ENCODE results near the gene MYO3B. TPM values are rescaled to one million over a fixed set of nuclear protein-coding genes. Genes with fewer than 3 reads are reported as not detected.

The MYO3B gene
- total RNA-seq, 1 donor from 2014 or later, result not detected

GRCh38 chr2:170227951-170228350 lies 50.0 kb downstream of the MYO3B start:
- ATAC-seq (no peak), DNase-seq (no peak)
- Histone ChIP-seq H3K4me1 (no peaks in the 10 kb centered on the region), H3K4me3 (no peak overlapping the region), H3K27ac (no peak overlapping the region), H3K36me3 (no peaks in the 10 kb centered on the region), H3K9me3 (no peaks in the 10 kb centered on the region), H3K27me3 (ENCODE audit: low read depth) (no peaks in the 10 kb centered on the region)
- TF ChIP-seq CTCF (IDR thresholded peaks at IDR 0.05), result no peak
- intact Hi-C loops (cut with DNase I), result no loop called here

GRCh38 chr2:170228429-170228828 lies 50.5 kb downstream of the MYO3B start:
- intact Hi-C loops (cut with DNase I), result no loop called here
- no peak for TF ChIP-seq CTCF (IDR thresholded peaks at IDR 0.05)
- ATAC-seq, result no peak

GRCh38 chr2:170229125-170229524 lies 51.2 kb downstream of the MYO3B start:
- peak in 1 of 2 donors; percentile 75 for ATAC-seq
- TF ChIP-seq CTCF (IDR thresholded peaks at IDR 0.05), result no peak
- H3K4me1 ChIP-seq, result no peaks in the 10 kb centered on the region

More at GRCh38 chr2:170228429-170228828, 50.5 kb downstream of the MYO3B start:
- H3K27ac ChIP-seq, result no peak overlapping the region
- no peaks in the 10 kb centered on the region for H3K9me3 ChIP-seq
- no peak overlapping the region for H3K4me3 ChIP-seq
- no peak for DNase-seq
- H3K36me3 ChIP-seq, result no peaks in the 10 kb centered on the region
- no peaks in the 10 kb centered on the region for H3K4me1 ChIP-seq
- no peaks in the 10 kb centered on the region for H3K27me3 ChIP-seq (ENCODE audit: low read depth)

GRCh38 chr2:170229744-170230143 lies 51.8 kb downstream of the MYO3B start:
- intact Hi-C loops (cut with DNase I), result no loop called here
- ATAC-seq (peak in 1 of 2 donors; percentile 47), DNase-seq (no peak)
- Histone ChIP-seq H3K27me3 (ENCODE audit: low read depth) (no peaks in the 10 kb centered on the region), H3K9me3 (no peaks in the 10 kb centered on the region), H3K4me3 (no peak overlapping the region), H3K27ac (no peak overlapping the region), H3K4me1 (no peaks in the 10 kb centered on the region), H3K36me3 (no peaks in the 10 kb centered on the region)
- no peak for TF ChIP-seq CTCF (IDR thresholded peaks at IDR 0.05)

More at GRCh38 chr2:170229125-170229524, 51.2 kb downstream of the MYO3B start:
- intact Hi-C loops (cut with DNase I), result no loop called here
- no peaks in the 10 kb centered on the region for H3K9me3 ChIP-seq
- DNase-seq, result no peak
- no peaks in the 10 kb centered on the region for H3K27me3 ChIP-seq (ENCODE audit: low read depth)
- no peak overlapping the region for H3K4me3 ChIP-seq
- H3K36me3 ChIP-seq, result no peaks in the 10 kb centered on the region
- no peak overlapping the region for H3K27ac ChIP-seq

- Histone ChIP-seq H3K36me3 (no peaks in the 10 kb centered on the region), H3K27ac (no peak overlapping the region), H3K9me3 (no peaks in the 10 kb centered on the region), H3K27me3 (ENCODE audit: low read depth) (no peaks in the 10 kb centered on the region), H3K4me3 (no peak overlapping the region), H3K4me1 (no peaks in the 10 kb centered on the region)
- peak; percentile 34 for TF ChIP-seq CTCF (IDR thresholded peaks at IDR 0.05)
- no peak for ATAC-seq
- DNase-seq, result no peak
- intact Hi-C loops (cut with DNase I), result no loop called here
Observed at GRCh38 chr2:170235860-170236679, 58.1 kb downstream of the MYO3B start.

All from lower lobe of right lung (tissue), 2 donors.